Measurements from ENCODE around the gene TTYH1. TPM values are rescaled to one million over a fixed set of nuclear protein-coding genes. Genes with fewer than 3 reads are reported as not detected.
"Not testable (repeated sequence)": the region's sequence is repeated elsewhere in the genome, so short reads cannot be mapped to it uniquely, and the experiment has no call there.

The TTYH1 gene
- total RNA-seq, 1 donor from 2014 or later: 0.21 TPM

- intact Hi-C loops (cut with micrococcal nuclease): no loop called here
- no peak overlapping the region for H3K4me3 Mint-ChIP-seq
These were observed 18.4 kb downstream of the TTYH1 start for GRCh38 chr19:54433697-54434096.

GRCh38 chr19:54434112-54434872 is 19.0 kb downstream of the TTYH1 start:
- DNase-seq: no peak
- Mint-ChIP-seq H3K4me3 (no peak overlapping the region), H3K9me3 (no peaks in the 10 kb centered on the region), H3K27me3 (peaks cover 6% of the 10 kb centered on the region), H3K27ac (no peak overlapping the region), H3K4me1 (peaks cover 15% of the 10 kb centered on the region), H3K36me3 (ENCODE audit: low read depth) (peaks cover 6% of the 10 kb centered on the region)
- intact Hi-C loops (cut with micrococcal nuclease): no loop called here

More at GRCh38 chr19:54433697-54434096, 18.4 kb downstream of the TTYH1 start:
- DNase-seq: no peak
- peaks cover 10% of the 10 kb centered on the region for H3K27me3 Mint-ChIP-seq
- H3K36me3 Mint-ChIP-seq (ENCODE audit: low read depth): peaks cover 3% of the 10 kb centered on the region
- H3K9me3 Mint-ChIP-seq: no peaks in the 10 kb centered on the region
- H3K27ac Mint-ChIP-seq: no peak overlapping the region
- peaks cover 12% of the 10 kb centered on the region for H3K4me1 Mint-ChIP-seq

- DNase-seq: no peak
- Mint-ChIP-seq H3K36me3 (ENCODE audit: low read depth) (peaks cover 6% of the 10 kb centered on the region), H3K27ac (no peak overlapping the region), H3K9me3 (no peaks in the 10 kb centered on the region), H3K4me3 (peak overlapping the region; percentile 51), H3K27me3 (peaks cover 3% of the 10 kb centered on the region), H3K4me1 (peaks cover 17% of the 10 kb centered on the region)
- intact Hi-C loops (cut with micrococcal nuclease): no loop called here
These were observed 19.6 kb downstream of the TTYH1 start for GRCh38 chr19:54434873-54435214.

DNA sequence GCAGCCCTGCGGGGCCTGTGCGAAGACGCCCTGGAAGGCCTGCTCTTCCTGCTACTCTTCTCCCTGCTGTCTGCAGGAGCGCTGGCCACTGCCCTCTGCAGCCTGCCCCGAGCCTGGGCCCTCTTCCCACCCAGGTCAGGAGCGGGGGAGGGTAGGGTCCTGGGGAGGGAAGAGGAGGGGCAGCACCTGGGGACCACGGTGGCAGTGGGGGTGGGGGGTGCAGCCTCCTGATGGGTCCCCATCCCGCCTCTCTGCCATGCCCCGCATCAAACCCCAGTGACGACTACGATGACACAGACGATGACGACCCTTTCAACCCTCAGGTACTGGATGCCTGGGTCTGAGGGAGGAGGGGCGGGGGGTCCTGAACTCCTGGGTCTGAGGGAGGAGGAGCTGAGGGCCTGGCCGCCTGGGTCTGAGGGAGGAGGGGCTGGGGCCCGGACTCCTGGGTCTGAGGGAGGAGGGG is 20.3 kb downstream of the TTYH1 start:
- no peak overlapping the region for H3K4me3 Mint-ChIP-seq
- peaks cover 3% of the 10 kb centered on the region for H3K27me3 Mint-ChIP-seq
- peaks cover 10% of the 10 kb centered on the region for H3K36me3 Mint-ChIP-seq (ENCODE audit: low read depth)
- H3K27ac Mint-ChIP-seq: no peak overlapping the region
- intact Hi-C loops (cut with micrococcal nuclease): no loop called here
- H3K9me3 Mint-ChIP-seq: no peaks in the 10 kb centered on the region
- peaks cover 17% of the 10 kb centered on the region for H3K4me1 Mint-ChIP-seq
- DNase-seq: no peak

DNA sequence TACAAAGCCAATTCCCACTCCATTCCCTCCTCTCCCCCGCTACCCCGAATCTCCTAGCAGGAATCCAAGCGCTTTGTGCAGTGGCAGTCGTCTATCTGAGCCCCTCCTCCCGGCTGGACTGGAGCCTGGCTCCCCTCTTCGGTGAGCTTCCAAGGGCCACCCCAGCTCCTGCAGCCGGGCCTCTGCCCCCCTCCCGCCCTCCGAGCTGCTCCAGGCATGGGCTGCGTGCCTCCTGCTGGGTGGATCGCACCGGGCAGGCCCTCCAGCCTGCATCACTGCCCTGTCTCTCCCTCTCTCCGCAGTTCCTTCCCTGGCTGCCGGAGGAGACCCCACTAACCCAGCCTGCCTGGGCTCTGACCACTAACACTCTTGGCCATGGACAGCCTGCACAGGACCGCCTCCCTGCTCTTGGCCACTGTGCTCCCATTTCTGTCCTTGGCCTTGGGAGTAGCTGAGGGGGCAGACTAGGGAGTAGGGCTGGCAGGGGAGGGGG is 20.8 kb downstream of the TTYH1 start:
- no peaks in the 10 kb centered on the region for H3K9me3 Mint-ChIP-seq
- H3K4me3 Mint-ChIP-seq: no peak overlapping the region
- H3K4me1 Mint-ChIP-seq: peaks cover 18% of the 10 kb centered on the region

GRCh38 chr19:54436628-54437252 is 21.5 kb downstream of the TTYH1 start:
- intact Hi-C loops (cut with micrococcal nuclease): no loop called here
- DNase-seq: no peak
- peaks cover 15% of the 10 kb centered on the region for H3K36me3 Mint-ChIP-seq (ENCODE audit: low read depth)
- H3K4me3 Mint-ChIP-seq: no peak overlapping the region
- H3K27ac Mint-ChIP-seq: no peak overlapping the region
- H3K4me1 Mint-ChIP-seq: peaks cover 15% of the 10 kb centered on the region
- no peaks in the 10 kb centered on the region for H3K27me3 Mint-ChIP-seq
- H3K9me3 Mint-ChIP-seq: no peaks in the 10 kb centered on the region

More for the DNA sequence above, 20.8 kb downstream of the TTYH1 start:
- no peak overlapping the region for H3K27ac Mint-ChIP-seq
- peaks cover 13% of the 10 kb centered on the region for H3K36me3 Mint-ChIP-seq (ENCODE audit: low read depth)
- intact Hi-C loops (cut with micrococcal nuclease): no loop called here
- peaks cover 3% of the 10 kb centered on the region for H3K27me3 Mint-ChIP-seq
- no peak for DNase-seq

DNA sequence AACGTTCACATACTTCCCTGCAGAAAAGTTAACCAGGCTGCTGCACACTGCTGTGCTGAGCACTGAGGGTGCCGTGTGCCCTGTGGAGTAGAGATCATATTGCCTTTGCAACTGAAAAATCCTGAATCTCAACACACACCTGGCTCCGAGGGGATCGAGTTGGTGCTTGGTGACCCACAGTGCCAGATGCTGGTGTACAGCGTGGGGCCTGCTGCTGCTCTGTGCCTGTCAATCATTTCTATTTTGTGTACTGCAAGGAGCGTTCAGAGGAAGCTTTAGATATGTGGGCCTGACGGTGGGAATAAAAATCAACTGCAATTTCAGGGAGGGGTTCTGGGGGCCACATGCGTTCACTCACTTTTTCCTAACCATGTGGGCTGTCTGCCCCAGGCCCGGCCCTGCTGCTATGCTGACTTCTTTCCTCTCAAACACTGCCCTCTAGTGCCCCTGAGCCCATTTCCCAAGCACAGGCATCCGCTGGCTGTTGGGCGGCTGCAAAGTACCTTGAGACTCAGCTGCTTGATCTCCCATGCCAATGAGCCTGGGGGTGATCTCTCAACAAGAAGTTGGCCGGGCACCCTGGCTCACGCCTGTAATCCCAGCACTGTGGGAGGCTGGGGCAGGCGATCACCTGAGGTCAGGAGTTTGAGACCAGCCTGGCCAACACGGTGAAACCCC is 24.0 kb downstream of the TTYH1 start:
- Mint-ChIP-seq H3K27me3 (no peaks in the 10 kb centered on the region), H3K9me3 (no peaks in the 10 kb centered on the region), H3K27ac (no peak overlapping the region), H3K4me3 (no peak overlapping the region), H3K36me3 (ENCODE audit: low read depth) (peaks cover 28% of the 10 kb centered on the region), H3K4me1 (peaks cover 16% of the 10 kb centered on the region)
- DNase-seq: peak; percentile 77
- intact Hi-C loops (cut with micrococcal nuclease): no loop called here

GRCh38 chr19:54440641-54441040 is 25.4 kb downstream of the TTYH1 start:
- H3K27me3 Mint-ChIP-seq: no peaks in the 10 kb centered on the region
- H3K36me3 Mint-ChIP-seq (ENCODE audit: low read depth): peaks cover 35% of the 10 kb centered on the region
- intact Hi-C loops (cut with micrococcal nuclease): loop anchor here (10.0 kb wide), 1 partner anchor 236 kb away; the partner anchor contains the start of gene RPS9
- H3K9me3 Mint-ChIP-seq: no peaks in the 10 kb centered on the region
- H3K27ac Mint-ChIP-seq: no peak overlapping the region
- DNase-seq: no peak
- peaks cover 11% of the 10 kb centered on the region for H3K4me1 Mint-ChIP-seq
- H3K4me3 Mint-ChIP-seq: no peak overlapping the region

DNA sequence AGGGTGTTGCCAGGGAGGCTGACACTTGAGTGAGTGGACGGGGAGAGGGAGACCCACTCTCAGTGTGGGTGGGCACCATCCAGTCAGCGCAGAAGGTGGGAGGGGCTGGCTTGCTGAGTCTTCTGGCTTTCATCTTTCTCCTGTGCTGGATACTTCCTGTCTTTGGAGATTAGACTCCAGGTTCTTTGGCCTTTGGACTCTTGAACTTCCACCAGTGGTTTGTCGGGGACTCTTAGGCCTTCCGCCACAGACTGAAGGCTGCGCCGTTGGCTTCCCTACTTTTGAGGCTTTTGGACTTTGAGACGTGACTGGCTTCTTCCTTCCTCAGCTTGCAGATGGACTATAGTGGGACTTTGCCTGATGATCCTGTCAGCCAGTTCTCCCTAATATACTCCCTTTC is 29.5 kb downstream of the TTYH1 start:
- Mint-ChIP-seq H3K27ac (no peak overlapping the region), H3K36me3 (ENCODE audit: low read depth) (peaks cover 42% of the 10 kb centered on the region), H3K9me3 (no peaks in the 10 kb centered on the region), H3K4me1 (peaks cover 19% of the 10 kb centered on the region), H3K4me3 (no peak overlapping the region), H3K27me3 (peaks cover 2% of the 10 kb centered on the region)
- DNase-seq: no peak
- intact Hi-C loops (cut with micrococcal nuclease): loop anchor here (5.0 to 10.0 kb wide), 2 partner anchors 240 to 282 kb away; partner anchors contain the start of gene RPS9

DNA sequence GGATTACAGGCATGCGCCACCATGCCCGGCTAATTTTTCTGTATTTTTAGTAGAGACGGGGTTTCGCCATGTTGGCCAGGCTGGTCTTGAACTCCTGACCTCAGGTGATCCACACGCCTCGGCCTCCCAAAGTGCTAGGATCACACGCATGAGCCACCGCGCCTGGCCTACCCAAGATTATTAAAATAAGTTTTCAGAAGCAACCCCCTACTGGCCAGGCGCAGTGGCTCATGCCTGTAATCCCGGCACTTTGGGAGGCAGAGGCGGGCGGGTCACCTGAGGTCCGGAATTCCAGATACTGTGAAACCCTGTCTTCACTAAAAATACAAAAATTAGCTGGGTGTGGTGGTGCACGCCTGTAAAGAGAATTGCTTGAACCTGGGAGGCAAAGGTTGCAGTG is 31.1 kb downstream of the TTYH1 start:
- not testable (repeated sequence) for DNase-seq, H3K27ac Mint-ChIP-seq, H3K9me3 Mint-ChIP-seq, H3K27me3 Mint-ChIP-seq, H3K4me3 Mint-ChIP-seq
- H3K36me3 Mint-ChIP-seq (ENCODE audit: low read depth): peaks cover 49% of the 10 kb centered on the region
- intact Hi-C loops (cut with micrococcal nuclease): loop anchor here (5.0 to 10.0 kb wide), 2 partner anchors 242 to 284 kb away; partner anchors contain the start of gene RPS9
- H3K4me1 Mint-ChIP-seq: peaks cover 30% of the 10 kb centered on the region

DNA sequence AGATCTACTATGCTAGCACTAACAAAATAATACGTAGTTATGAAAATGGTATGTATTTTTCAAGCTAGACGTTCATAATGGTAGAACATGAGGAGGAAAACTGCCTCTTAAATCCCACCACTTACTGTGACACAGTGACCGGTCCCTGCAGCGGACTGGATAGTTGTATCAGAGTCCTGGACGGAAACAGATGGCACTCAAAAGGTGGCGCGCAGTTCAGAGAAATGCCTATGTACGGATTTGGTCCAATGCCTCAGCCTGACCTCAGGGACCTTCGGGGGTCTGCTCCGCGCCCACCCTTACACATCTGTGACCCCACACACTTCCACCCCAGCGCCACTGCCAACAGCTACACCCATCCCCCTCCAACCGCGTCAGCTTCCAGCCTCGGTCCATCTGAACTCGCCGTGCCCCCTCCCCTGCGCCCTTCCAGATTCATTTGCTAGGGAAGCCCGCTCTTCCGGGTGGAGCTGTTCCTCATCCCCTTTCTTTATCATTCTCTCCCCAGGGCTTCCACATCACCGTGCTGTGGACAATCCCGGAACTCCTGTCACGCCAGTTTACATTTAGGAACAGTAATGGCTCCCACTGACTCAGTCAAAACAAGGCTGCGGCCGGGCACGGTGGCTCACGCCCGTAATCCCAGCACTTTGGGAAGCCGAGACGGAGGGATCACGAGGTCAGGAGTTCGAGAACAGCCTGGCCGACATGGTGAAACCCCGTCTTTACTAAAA is 32.9 kb downstream of the TTYH1 start:
- H3K36me3 Mint-ChIP-seq (ENCODE audit: low read depth): peaks cover 55% of the 10 kb centered on the region

DNA sequence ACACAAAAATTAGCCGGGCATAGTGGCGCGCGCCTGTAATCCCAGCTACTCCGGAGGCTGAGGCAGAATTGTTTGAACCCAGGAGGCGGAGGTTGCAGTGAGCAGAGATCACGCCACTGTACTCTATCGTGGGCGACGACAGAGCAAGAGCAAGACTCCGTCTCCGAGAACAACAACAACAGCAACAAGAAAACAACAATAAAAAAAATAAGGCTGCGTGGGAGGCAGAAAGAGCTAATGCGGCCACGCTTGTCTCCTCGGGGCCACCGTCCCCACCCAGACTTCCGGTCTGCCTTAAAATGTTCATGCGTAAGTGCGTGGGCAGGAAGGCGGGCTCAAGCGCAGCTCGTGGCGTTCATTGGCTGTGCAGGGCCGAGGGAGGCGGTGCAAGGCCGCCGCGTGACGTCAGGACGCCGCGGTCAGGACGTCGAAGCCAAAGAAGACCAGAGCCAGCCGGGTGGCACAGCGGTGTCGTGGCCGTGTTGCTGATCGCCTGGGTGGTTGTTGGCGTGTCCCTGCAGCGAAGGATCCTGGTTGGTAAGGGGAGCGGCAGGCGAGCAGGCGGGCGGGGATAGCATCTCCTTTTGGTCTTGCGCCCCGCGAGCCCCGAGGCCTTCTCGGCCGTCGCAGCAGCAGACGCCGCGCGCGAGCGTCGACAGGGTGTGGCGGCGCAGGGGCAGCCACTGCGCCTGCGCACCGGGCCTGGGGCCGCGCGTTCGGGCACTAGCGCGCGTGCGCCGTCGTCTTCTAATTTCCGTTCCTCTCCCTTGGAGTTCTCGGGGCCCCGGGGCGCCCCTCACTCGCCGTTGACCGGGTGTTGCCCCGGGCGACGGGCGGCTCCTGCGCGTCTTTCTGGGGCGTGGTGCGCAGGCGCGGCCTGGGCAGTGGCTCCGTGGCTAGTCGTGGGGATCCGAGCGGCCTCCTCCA is 33.8 kb downstream of the TTYH1 start, which contains the start of gene LENG8:
TSS of gene LENG8 (plus strand) at position 426 of the 927 bp plus-strand sequence. CDS start 2,146 bp downstream, outside the sequence.
- H3K4me3 Mint-ChIP-seq: peak within 1 kb of the TSS; percentile 96
- H3K9me3 Mint-ChIP-seq: no peaks in the 10 kb centered on the region
- peak within 1 kb of the TSS; percentile 100 for H3K27ac Mint-ChIP-seq
- peaks cover 31% of the 10 kb centered on the region for H3K4me1 Mint-ChIP-seq
- H3K36me3 Mint-ChIP-seq (ENCODE audit: low read depth): peaks cover 60% of the 10 kb centered on the region
- intact Hi-C loops (cut with micrococcal nuclease): loop anchor here (1.0 to 10.0 kb wide), 3 partner anchors 14 to 287 kb away; partner anchors contain the start of genes LENG9 and RPS9
- peak; percentile 99 for DNase-seq
- H3K27me3 Mint-ChIP-seq: peaks cover 2% of the 10 kb centered on the region

More for the DNA sequence above, 32.9 kb downstream of the TTYH1 start:
- Mint-ChIP-seq H3K9me3 (no peaks in the 10 kb centered on the region), H3K4me3 (peak overlapping the region; percentile 96), H3K4me1 (peaks cover 32% of the 10 kb centered on the region), H3K27ac (peak overlapping the region; percentile 100), H3K27me3 (peaks cover 2% of the 10 kb centered on the region)
- intact Hi-C loops (cut with micrococcal nuclease): loop anchor here (5.0 to 10.0 kb wide), 2 partner anchors 243 to 286 kb away; partner anchors contain the start of gene RPS9
- peak; percentile 82 for DNase-seq
